Endodermal cell (in vitro differentiated cells): Measurements from ENCODE around the gene ABCA9. TPM values are rescaled to one million over a fixed set of nuclear protein-coding genes. Genes with fewer than 3 reads are reported as not detected.

Experiments
- DNase-seq: peaks from one replicate; pipeline ENCODE4 v3.0.0-alpha.2; 2017
- H3K27ac ChIP-seq: 2 replicates; pipeline ENCODE4 v1.5.1; 2013; ENCODE audit warnings: mild to moderate bottlenecking, low read depth, low read length, moderate library complexity
- H3K27me3 ChIP-seq: 2 replicates; pipeline ENCODE4 v1.6.1; 2013; ENCODE audit warnings: mild to moderate bottlenecking, low read length, moderate library complexity; ENCODE audit not compliant: insufficient read depth, control insufficient read depth, poor library complexity, severe bottlenecking
- H3K36me3 ChIP-seq: 2 replicates; pipeline ENCODE4 v1.7.0; 2013; ENCODE audit warnings: mild to moderate bottlenecking, low read length, moderate library complexity; ENCODE audit not compliant: control insufficient read depth, insufficient read depth
- H3K4me1 ChIP-seq: one replicate; pipeline ENCODE4 v1.7.0; 2013; ENCODE audit warnings: low read length; ENCODE audit not compliant: control insufficient read depth, insufficient read depth
- H3K4me3 ChIP-seq: 2 replicates; pipeline ENCODE4 v1.5.1; 2013; ENCODE audit warnings: mild to moderate bottlenecking, low read length, moderate library complexity
- H3K9ac ChIP-seq: 2 replicates; pipeline ENCODE4 v1.6.1; 2013; ENCODE audit warnings: mild to moderate bottlenecking, low read length, moderate library complexity; ENCODE audit not compliant: poor library complexity, severe bottlenecking; ENCODE audit errors: extremely low read depth
- H3K9me3 ChIP-seq: 2 replicates; pipeline ENCODE4 v1.6.1; 2013; ENCODE audit warnings: mild to moderate bottlenecking, low read length, moderate library complexity; ENCODE audit not compliant: control insufficient read depth
- H3K27ac Mint-ChIP-seq: 2 replicates; pipeline ENCODE4 v1.8.0; 2020; ENCODE audit warnings: mixed read lengths
- H3K27me3 Mint-ChIP-seq: 2 replicates; pipeline ENCODE4 v1.8.0; 2021; ENCODE audit warnings: mild to moderate bottlenecking, mixed read lengths; ENCODE audit not compliant: insufficient read depth
- H3K36me3 Mint-ChIP-seq: 2 replicates; pipeline ENCODE4 v1.8.0; 2020; ENCODE audit warnings: low read depth, mixed read lengths
- H3K4me1 Mint-ChIP-seq: 2 replicates; pipeline ENCODE4 v1.8.0; 2020; ENCODE audit warnings: mixed read lengths
- H3K4me3 Mint-ChIP-seq: 2 replicates; pipeline ENCODE4 v1.8.0; 2020; ENCODE audit warnings: mild to moderate bottlenecking, moderate library complexity, mixed read lengths
- H3K9me3 Mint-ChIP-seq: 2 replicates; pipeline ENCODE4 v1.8.0; 2020; ENCODE audit warnings: mild to moderate bottlenecking, mixed read lengths
- CTCF ChIP-seq: fragments of 200-600 bp; sonication (generic); conservative IDR thresholded peaks from 2 replicates; pipeline ENCODE4 v1.5.0; 2021; ENCODE audit warnings: antibody characterized with exemption, mild to moderate bottlenecking
- WGBS, 2 experiments: methylation state at CpG; one replicate each; pipeline versions ENCODE4 v1.1.5 to v1.1.7; 2013; ENCODE audit warnings: missing lambda C conversion rate in 2 of 2, mixed read lengths in 1 of 2; ENCODE audit not compliant: insufficient coverage in 1 of 2, insufficient read length in 1 of 2; 5-methylcytosine and 5-hydroxymethylcytosine counted together
- total RNA-seq, 2 donors: library from RNA; stranded (reverse); fragmentation: NEBNext Ultra II Directional in 1 of 2; extraction: Animal tissue kit (Norgen Biotek cat#: 25700) in 1 of 2; gene quantifications; 2 replicates in 1 of 2; 3 replicates in 1 of 2; pipeline ENCODE4 v1.2.1, GENCODE V29; 2021

The ABCA9 gene
- total RNA-seq, 2 donors from 2014 or later = not detected

GRCh38 chr17:68939195-68939594, 121.5 kb downstream of the ABCA9 start:
- DNase-seq = no peak
- Mint-ChIP-seq H3K4me1 (peaks cover 7% of the 10 kb centered on the region), H3K9me3 (no peaks in the 10 kb centered on the region), H3K27ac (no peak overlapping the region), H3K36me3 (no peaks in the 10 kb centered on the region), H3K4me3 (no peak overlapping the region), H3K27me3 (no peaks in the 10 kb centered on the region)
- H3K36me3 ChIP-seq = no peaks in the 10 kb centered on the region
- WGBS, 2 experiments = 100% methylated on average over 2 of the region's 3 CpGs; no CpG with 5 or more reads in 1 of the 2 experiments
- H3K9ac ChIP-seq = no peak overlapping the region
- H3K27ac ChIP-seq = no peak overlapping the region
- no peaks in the 10 kb centered on the region for H3K9me3 ChIP-seq
- no peak for TF ChIP-seq CTCF
- H3K27me3 ChIP-seq = no peaks in the 10 kb centered on the region
- no peak overlapping the region for H3K4me3 ChIP-seq
- no peaks in the 10 kb centered on the region for H3K4me1 ChIP-seq

GRCh38 chr17:68937890-68938514, 122.7 kb downstream of the ABCA9 start:
- TF ChIP-seq CTCF = no peak
- 79 to 98% methylated on average over 5 to 7 of the region's 8 CpGs for WGBS, 2 experiments
- H3K9ac ChIP-seq = no peak overlapping the region

DNA sequence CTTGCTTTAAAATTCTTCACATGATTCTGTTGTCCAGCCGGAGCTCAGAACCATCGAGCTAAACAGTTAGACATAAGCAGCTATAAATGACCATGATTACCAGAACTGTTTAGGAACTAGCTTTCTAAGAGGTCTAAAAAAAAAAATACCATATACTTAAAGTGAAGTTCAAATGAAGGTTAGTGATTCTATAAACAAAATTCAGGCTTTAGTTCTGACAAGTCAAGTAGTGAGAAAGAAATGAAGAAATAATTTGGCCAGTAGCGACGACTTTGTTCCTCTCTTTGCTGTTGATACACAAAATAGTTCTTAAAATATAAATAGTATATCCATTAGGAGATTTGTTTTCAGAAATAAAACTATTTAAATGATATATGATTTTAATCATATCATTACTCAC, 133.2 kb downstream of the ABCA9 start:
- Mint-ChIP-seq H3K9me3 (no peaks in the 10 kb centered on the region), H3K4me1 (peaks cover 6% of the 10 kb centered on the region), H3K27me3 (no peaks in the 10 kb centered on the region), H3K27ac (no peak overlapping the region), H3K4me3 (no peak overlapping the region), H3K36me3 (no peaks in the 10 kb centered on the region)
- no peaks in the 10 kb centered on the region for H3K9me3 ChIP-seq
- no peaks in the 10 kb centered on the region for H3K4me1 ChIP-seq
- WGBS, 2 experiments = 47% methylated on average over 2 of the region's 4 CpGs; no CpG with 5 or more reads in 1 of the 2 experiments
- H3K27me3 ChIP-seq = no peaks in the 10 kb centered on the region
- no peak overlapping the region for H3K9ac ChIP-seq
- TF ChIP-seq CTCF = no peak
- H3K4me3 ChIP-seq = no peak overlapping the region
- H3K27ac ChIP-seq = no peak overlapping the region
- no peaks in the 10 kb centered on the region for H3K36me3 ChIP-seq
- no peak for DNase-seq

More at GRCh38 chr17:68937890-68938514, 122.7 kb downstream of the ABCA9 start:
- no peaks in the 10 kb centered on the region for H3K4me1 ChIP-seq
- no peaks in the 10 kb centered on the region for H3K9me3 ChIP-seq
- Mint-ChIP-seq H3K27me3 (no peaks in the 10 kb centered on the region), H3K36me3 (no peaks in the 10 kb centered on the region), H3K4me3 (no peak overlapping the region), H3K27ac (no peak overlapping the region), H3K4me1 (peaks cover 7% of the 10 kb centered on the region), H3K9me3 (no peaks in the 10 kb centered on the region)
- H3K36me3 ChIP-seq = no peaks in the 10 kb centered on the region
- DNase-seq = no peak
- no peak overlapping the region for H3K4me3 ChIP-seq
- H3K27me3 ChIP-seq = no peaks in the 10 kb centered on the region
- no peak overlapping the region for H3K27ac ChIP-seq
